Suppressor macrophage treated with lipopolysaccharide for 1 hour (primary cell): ENCODE data around the gene GBP3.
A peak's percentile ranks its signal among the peaks of the same experiment; 100 is the strongest.
"Not testable (repeated sequence)": the region's sequence is repeated elsewhere in the genome, so short reads cannot be mapped to it uniquely, and the experiment has no call there.

ENCODE experiments used
- DNase-seq, 3 donors: peaks; one replicate each; pipeline ENCODE4 v3.0.0-alpha.2; 2020 to 2022

GBP3 gene

DNA sequence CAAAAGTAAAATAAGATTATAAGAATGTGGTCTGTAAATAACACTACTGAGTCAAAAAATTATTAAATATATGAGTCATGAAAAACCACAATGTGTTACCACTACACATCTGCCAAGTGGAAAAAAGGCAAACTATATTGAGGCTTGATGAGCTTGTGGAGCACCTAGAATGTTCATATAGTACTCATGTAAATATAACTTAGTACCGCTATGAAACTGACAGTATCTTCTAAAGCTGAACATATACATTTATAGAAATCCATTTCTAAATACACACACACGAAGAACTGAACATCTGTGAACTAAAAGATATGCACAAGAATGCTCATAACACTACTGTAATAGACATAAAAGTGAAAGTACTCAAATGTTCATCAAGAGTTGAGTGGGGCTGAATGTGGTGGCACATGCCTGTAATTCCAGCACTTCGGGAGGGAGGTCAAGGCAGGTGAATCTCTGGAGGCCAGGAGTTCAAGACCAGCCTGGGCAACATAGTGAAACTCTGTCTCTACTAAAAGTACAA, 18.5 kb upstream of the GBP3 start:
- peak in 1 of 3 donors; percentile 58 for DNase-seq

DNA sequence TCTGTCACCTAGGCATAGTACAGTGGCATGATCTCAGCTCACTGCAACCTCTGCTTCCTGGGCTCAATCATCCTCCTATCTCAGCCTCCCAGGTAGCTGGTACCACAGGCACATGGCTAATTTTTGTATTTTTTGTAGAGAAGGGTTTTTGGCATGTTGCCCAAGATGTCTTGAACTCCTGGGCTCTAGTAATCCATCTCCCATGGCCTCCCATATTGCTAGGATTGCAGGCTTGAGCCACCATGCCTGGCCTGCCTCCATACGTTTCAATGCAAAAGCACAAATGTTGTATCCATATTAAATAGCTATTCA, 17.6 kb upstream of the GBP3 start:
- DNase-seq: no peak

DNA sequence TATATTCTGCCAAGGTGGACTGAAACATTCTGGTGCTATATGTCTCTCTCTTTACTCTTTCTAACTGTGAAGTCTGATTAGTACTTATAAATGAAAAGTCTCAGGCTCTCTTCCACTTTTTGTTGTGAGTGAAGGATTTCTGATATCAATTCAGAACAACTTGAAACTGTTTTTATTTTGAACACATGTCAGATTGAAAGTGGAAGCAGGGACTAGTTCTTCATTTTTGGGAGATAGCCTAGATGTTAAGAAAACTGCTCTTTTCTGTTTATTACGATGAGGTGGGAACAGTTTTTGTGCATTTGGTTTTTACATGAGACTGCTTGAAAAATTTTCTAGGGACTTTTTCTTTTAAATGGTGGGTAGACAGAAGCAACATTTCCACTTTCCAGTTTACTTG, 14.5 kb upstream of the GBP3 start:
- DNase-seq: peak in 1 of 3 donors; percentile 48

DNA sequence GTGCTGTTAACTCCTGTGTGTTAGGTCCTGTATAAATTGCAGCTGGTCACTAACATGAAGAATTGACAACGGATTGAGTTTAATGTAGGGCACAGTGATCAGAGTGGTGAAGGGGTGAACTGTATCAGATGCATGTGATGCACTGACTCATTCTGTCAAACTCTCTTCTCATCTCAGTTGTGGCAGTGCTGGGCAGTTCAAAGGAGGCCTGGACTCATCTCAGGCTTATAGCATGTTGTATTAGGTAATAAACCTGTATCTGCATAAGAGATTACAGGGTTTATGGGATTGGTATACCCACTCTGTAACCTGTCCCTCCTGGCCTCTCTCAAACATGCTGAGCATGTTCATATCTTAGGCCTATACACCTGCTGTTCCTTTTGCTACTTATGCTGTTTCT, 12.4 kb upstream of the GBP3 start:
- no peak for DNase-seq

DNA sequence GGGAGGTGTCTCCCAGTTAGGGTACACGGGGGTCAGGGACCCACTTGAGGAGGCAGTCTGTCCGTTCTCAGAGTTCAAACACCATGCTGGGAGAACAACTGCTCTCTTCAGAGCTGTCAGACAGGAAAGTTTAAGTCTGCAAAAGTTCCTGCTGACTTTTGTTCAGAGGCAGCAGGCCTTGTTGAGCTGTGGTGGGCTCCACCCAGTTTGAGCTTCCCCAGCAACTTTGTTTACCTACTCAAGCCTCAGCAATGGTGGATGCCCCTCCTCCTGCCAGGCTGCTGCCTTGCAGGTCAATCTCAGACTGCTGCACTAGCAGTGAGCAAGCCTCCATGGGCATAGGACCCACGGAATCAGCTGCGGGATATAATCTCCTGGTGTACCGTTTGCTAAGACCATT, 11.3 kb upstream of the GBP3 start:
- not testable (repeated sequence) for DNase-seq

DNA sequence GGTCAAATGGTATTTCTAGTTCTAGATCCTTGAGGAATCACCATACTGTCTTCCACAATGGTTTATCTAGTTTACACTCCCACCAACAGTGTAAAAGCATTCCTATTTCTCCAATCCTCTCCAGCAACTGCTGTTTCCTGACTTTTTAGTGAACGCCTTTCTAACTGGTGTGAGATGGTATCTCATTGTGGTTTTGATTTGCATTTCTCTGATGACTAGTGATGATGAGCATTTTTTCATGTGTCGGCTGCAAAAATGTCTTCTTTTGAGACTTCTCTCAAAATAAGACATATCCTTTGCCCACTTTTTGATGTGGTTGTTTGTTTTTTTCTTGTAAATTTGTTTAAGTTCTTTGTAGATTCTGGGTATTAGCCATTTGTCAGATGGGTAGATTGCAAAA, 6.4 kb upstream of the GBP3 start:
- not testable (repeated sequence) for DNase-seq

DNA sequence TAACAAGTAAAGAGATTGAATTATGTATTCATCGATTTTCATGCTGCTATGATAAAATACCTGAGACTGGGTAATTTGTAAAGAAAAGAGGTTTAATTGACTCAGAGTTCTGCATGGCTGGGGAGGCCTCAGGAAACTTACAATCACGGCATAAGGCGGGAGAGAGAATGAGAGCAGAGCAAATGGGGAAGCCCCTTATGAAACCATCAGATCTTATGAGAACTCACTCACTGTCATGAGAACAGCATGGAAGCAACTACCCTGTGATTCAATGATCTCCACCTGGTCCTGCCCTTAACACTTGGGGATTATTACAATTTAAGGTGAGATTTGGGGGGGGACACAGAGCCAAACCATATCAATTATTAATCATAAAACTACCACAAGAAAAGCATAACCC, 3.3 kb upstream of the GBP3 start:
- peak; percentile 53 to 66 (median 60) for DNase-seq

DNA sequence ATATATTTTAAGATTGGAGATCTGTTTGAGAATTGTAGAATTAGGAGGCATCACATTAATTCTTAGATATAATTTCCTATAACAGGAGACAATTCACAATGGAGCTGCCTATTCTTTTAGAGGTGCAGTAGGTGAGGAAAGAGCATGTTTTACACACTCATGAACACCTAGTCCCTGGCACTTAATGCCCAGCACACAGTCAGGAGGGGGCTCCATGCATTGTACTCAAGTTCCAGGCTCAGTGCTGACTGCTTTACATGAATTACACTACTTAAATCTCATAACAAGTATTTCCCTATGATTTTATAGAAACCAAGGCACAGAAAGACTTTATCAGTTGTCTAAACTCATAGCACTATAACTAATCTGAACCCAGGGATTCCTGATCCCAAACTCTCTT, 360 bp upstream of the GBP3 start:
- no peak for DNase-seq

DNA sequence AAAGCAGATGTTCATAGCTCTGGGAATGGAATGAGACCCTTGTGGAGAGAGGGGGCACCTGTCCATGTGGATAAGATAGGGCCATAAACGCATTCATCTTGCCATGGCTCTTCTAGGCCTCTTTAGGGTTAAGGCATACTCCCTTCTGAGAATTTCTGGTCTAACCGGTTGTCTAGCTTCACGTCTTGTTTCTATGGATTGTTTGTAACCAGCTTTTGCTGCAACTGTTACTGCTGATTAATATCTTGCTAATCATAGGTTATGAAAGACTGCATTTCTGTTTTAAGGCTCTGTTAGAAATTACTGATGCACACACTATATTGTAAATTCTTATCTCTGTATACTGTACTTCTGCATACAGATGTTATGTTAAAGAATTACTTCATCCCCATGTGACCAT, 4.3 kb downstream of the GBP3 start:
- not testable (repeated sequence) for DNase-seq

DNA sequence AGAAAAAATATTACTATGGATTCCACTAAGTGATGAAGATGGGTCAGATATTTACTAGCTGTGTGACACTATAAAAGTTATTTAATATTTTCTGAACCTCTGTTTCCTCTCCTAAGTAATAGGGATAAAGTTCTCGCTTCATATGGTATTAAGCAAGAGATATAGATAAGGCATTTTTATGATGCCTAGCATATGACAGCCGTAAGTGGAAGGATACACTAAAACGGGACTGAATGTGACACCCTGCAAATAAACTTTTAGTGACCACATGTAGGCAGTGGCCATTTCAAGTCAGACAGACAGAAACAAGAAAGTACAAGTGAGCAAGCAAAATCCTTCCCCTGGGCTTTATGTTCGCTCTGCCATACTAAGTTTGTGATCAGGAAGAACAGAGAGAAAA, 14.2 kb downstream of the GBP3 start:
- no peak for DNase-seq

DNA sequence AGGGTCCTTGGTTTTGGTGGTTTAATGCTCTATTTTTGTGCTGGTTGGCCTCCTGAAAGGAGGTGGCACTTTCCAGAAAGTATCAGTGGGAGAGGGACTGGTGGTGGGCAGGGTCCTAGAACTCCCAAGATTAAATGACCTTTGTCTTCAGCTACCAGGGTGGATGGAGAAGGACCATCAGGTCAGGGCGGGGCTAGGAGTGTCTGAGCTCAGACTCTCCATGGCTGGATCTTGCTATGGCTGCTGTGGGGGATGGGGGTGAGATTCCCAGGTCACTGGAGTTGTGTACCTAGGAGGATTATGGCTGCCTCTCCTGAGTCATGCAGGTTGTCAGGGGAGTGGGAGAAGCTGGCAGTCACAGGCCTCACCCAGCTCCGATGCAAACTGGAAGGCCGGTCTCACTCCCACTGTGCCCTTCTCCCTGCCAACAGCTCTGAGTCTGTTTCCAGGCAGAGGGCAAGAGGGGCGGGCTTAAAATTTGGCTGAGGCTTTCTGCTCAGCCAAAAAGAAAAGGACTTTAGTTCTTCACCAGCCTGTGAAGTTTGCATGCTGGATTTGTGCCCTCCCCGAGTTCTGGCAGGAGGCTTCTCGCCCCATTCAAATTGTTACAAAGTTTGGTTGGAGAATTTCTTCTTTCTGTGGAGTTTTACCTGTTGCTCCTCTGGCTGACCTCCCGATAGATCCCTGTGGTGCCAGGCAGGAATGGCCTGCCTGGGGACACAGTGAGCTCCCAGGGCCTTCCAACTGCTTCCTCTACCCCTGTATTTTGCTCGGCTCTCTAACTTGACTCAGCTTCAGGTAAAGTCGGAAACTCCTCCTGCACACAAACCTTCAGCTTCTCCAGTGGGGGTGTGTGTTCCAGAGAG, 17.1 kb downstream of the GBP3 start:
- DNase-seq: no peak

DNA sequence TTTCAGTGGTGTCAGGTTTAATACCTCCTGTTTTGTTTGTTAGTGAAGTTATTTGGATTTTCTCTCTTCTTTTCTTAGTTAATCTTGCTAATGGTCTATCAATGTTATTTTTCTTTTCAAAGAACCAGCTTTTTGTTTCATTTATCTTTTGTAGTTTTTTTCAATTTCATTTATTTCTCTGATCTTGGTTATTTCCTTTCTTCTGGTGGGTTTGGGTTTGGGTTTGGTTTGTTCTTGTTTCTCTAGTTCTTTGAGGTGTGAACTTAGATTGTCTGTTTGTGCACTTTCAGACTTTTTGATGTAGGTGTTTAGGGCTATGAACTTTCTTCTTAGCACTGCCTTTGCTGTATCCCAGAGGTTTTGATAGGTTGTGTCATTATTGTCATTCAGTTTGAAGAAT, 20.5 kb downstream of the GBP3 start:
- not testable (repeated sequence) for DNase-seq

DNA sequence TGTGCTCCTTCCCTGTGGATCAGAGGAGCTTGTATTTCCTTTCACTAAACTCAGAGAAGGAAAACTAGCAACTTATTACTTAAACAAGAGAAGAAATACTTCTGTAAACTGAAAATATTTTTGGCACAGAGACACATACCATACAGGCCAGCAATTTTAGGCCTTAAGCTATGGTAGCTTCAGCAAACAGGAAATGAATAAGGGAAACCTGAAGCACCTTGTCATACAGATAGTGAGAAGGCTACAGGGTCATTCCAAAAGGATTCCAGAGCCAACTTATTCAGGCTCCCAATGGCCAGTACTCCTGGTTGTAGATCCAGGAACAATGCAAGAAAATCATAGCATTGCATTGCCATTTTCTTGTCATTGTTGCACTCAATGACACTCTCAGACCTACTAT, 21.2 kb downstream of the GBP3 start:
- DNase-seq: no peak

DNA sequence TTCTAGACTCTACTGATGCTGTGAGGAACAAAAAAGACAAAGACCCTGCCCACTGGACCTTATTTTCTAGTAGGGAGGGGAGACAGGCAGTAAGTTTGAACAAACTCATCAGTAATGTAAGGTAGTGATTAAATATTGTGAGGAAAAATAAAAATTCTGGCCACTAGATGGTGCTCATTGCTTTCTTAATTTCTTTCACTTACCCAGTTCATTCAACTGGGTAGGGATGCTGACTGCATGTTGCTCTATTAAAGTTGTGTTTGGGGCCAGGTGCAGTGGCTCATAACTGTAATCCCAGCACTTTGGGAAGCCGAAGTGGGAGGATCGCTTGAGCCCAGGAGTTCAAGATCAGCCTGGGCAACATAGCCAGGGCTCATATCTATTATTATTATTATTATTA, 23.9 kb downstream of the GBP3 start:
- DNase-seq: peak; percentile 80 to 90 (median 88)

DNA sequence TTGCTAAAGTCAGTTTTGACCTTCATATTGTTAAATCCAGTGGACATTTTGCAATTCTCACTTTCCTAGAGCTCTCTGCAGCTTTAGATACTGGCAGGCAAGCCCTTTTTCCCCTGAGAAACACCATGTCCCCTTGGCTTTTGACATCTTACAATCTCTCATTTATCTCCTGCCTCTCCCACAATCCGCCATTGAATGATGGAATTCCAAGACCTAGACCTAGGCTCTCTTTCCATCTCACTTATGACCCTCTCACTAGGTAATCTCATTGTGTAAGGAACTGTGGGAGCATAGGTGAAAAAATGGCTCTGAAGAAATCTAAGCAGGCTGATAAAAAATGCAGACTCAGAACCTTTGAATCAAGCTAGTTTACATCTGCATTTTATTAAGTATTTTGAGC, 32.2 kb downstream of the GBP3 start:
- peak in 1 of 3 donors; percentile 26 for DNase-seq

DNA sequence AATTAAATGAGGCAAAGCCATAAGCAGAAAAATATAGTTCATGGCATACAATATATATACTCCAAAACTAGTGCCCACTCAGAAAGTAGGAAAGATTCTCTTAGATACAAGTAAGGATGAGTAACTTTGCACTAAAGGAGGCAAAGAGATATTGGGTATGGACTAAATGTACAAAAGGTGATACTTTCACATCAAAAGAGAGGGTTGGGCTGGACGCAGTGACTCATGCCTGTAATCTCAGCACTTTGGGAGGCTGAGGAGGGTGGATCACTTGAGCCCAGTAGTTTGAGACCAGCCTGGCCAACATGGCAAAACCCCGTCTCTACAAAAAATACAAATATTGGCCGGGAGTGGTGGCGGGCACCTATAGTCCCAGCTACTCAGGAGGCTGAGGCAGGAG, 37.0 kb downstream of the GBP3 start:
- DNase-seq: no peak

DNA sequence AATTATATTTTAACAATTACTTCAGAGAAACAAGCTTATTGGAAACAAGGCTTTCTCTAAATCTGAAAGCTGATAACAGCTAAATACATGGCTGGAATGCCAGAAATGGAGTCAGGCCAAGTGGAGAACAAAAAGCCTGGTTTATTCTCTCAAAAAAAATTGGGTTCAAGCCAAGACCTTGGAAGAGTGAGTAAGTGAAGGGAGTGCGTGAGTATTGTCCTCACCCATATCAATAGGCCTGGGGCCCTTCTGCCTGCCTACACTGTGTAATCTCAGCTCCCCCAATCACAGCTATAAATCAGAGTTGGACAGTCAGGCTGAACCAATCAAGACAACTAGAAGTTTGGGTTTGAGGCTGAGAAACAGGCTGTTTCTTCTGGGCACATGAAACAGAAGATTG, 37.6 kb downstream of the GBP3 start:
- DNase-seq: no peak

DNA sequence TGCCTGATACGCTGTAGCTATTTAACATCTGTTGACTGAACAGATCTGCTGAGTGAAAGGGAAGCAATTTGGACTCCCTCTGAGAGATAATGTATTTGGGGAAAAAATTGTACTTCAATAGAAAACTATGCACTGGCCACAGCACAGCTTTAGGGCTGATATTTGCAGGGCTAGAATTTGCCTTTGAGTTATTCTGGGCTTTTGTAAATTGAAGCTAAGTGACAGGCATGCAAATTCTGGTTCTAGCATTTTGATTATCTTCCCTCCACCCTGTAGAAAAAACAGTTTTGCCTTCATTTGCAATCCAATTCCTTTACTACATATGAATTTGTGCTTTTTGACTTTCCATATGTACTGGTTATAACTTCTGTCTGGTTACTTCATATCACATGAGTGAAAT, 38.1 kb downstream of the GBP3 start:
- no peak for DNase-seq

DNA sequence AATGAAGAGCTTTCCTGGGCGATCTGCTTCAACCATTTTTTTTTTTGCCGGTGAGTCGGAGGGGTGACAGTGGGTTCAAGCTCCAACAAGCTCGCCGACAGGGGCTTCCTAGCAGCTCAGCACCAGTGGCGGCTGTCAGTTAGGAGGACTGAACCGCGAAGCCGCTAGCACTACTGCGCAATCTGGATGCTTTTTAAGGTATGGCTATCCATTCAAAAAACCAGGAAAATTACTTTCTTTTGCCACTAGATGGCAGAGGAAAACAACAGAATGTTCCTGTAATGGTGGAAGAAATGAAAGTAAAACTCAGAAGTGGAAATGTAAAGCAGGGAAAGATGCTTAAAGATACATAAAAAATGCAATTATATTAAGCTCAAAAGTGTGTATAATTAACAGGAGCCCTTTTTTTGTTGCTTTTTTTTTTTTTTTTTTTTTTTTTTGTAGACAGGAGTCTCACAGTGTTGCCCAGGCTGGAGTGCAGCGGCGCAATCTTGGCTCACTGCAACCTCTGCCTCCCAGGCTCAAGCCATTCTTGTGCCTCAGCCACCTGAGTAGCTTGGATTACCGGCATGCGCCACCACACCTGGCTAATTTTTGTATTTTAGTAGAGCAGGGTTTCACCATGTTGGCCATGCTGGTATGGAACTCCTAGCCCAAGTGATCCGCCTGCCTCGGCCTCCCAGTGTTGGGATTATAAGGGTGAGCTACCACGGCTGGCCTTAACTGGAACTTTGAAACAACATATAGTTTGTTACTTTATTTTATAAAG, 38.7 kb downstream of the GBP3 start:
- DNase-seq: peak; percentile 67 to 91 (median 87)

DNA sequence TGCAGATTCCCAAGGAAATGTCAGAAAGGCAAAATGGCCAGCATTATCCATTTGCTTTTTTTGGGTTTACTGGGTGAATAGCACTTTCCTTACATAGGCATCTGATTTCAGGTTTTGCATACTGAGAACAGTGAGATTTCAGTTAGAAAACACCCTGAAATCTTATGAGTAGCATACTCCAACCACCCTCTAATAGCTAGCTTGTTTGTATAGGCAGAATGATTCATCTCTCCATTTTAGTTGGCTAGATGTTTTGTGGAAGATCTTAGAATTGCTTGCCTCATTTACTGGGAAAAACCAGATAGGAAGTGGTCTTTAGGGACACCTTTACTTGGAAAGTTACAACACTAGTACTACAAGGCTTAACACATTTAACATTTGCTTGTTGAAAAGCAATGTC, 40.6 kb downstream of the GBP3 start:
- peak; percentile 27 to 79 (median 53) for DNase-seq

DNA sequence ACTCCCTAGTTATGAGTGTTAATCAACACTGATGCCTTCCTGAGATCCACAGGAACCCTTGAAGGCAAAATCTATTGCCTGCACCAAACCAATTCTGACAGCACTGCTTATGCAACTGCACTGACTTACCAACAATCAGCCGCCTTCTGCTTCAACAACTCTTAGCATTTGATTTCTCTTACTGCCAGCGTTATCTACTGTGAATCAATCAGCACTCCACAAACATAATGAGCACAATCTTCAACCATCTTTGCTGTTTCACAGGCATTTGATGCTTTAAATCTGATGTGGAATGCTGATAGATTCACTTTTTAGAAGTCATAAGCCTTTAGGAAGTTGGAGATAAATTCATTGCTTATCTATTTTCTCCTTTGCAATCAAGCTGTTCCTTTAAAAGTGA, 41.2 kb downstream of the GBP3 start:
- not testable (repeated sequence) for DNase-seq

DNA sequence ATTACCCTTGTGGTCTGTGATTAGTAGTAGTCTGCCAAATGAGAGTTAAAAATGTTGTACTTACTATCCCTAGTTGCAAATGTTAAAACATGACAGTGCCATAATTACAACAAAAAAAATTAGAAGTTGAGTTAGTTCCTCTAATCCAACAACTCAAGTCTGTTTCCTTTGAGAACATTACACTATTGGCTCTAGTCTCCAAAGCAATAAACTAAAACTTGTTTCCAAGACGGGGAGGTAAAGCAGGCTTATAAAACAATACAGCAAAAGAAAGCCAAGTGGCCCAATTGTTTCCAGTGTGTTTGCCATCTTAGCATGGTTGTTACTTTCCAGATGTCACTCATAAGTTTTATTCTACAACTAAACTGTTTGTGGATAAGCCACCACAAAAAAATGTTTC, 41.8 kb downstream of the GBP3 start:
- DNase-seq: no peak

DNA sequence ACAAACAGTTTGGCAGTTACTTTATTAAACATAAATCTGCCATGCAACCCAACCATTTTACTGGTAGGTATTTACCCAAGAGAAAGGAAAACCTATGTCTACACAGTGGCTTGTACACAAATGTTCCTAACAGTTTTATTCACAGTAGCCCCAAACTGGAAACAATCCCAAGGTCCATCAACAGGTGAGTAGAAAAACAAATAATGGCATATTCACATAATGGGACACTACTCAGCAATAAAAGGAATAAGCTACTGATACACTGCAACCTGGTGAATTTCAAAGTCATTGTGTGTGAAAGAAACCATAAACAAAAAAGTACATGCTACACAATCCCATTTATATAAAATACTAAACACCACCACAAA, 42.9 kb downstream of the GBP3 start:
- DNase-seq: no peak

DNA sequence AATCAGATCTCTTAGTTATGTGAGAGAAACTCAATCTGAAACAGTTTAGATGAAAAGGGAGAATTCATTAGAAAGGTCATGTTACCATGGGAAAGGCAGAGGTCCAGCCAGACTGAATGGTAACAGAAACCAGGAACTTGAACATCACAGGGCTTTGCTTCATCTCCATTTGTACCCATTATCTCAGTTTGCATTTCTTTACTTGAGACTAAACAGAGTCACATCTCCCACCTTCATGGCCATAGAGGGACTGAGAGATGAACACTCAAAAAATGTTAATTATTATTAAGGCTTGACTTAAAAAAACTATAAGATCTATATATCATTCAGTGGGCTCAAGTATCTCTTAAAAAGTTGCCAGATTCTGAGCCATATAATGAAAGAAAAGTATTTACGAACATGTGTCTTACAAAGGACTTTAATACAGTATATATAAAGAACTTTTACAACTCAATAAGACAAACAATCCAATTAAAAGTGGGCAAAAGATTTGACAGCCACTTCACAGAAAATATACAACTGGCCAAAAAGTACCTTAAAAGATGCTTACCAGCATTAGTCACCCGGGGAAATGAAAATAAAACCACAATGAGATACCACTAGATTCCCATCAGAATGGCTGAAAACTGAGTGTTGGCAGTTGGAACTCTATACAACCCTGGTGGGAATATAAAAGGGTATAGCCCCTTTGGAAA, 43.5 kb downstream of the GBP3 start:
- peak in 2 of 3 donors; percentile 37 to 67 for DNase-seq
